ENCODE results near the gene FOXD1. TPM values are rescaled to one million over a fixed set of nuclear protein-coding genes. Genes with fewer than 3 reads are reported as not detected.

Gene FOXD1
- total RNA-seq, 1 experiment from 2014 or later, result 50.9 TPM

- intact Hi-C loops (cut with micrococcal nuclease), result no loop called here
- Mint-ChIP-seq H3K4me1 (ENCODE audit: insufficient read depth, unreplicated experiment) (peaks cover 8% of the 10 kb centered on the region), H3K36me3 (ENCODE audit: insufficient read depth, unreplicated experiment) (no peaks in the 10 kb centered on the region), H3K9me3 (ENCODE audit: unreplicated experiment) (no peaks in the 10 kb centered on the region), H3K27me3 (ENCODE audit: insufficient read depth, unreplicated experiment) (no peaks in the 10 kb centered on the region), H3K4me3 (ENCODE audit: unreplicated experiment) (no peak overlapping the region), H3K27ac (ENCODE audit: low read depth, unreplicated experiment) (no peak overlapping the region)
- no peak for TF ChIP-seq CTCF (IDR thresholded peaks at IDR 0.05; ENCODE audit: unreplicated experiment)
- no peak for DNase-seq (ENCODE audit: unreplicated experiment)
- ChIA-PET CTCF (interaction anchor here (1.7 kb wide), 1 partner anchor 222 kb away, joined by 8 read pairs; no protein-coding TSS in a partner anchor), POLR2A (no interaction called here)
- no TSS peak for BruUV-seq (replicated peaks)
These were observed 10.6 kb downstream of the FOXD1 start for GRCh38 chr5:73437777-73438644.

- Mint-ChIP-seq H3K27me3 (ENCODE audit: insufficient read depth, unreplicated experiment) (no peaks in the 10 kb centered on the region), H3K4me3 (ENCODE audit: unreplicated experiment) (no peak overlapping the region), H3K36me3 (ENCODE audit: insufficient read depth, unreplicated experiment) (no peaks in the 10 kb centered on the region), H3K4me1 (ENCODE audit: insufficient read depth, unreplicated experiment) (peaks cover 8% of the 10 kb centered on the region), H3K9me3 (ENCODE audit: unreplicated experiment) (no peaks in the 10 kb centered on the region), H3K27ac (ENCODE audit: low read depth, unreplicated experiment) (no peak overlapping the region)
- ChIA-PET CTCF (interaction anchor here (1.7 kb wide), 1 partner anchor 221 kb away, joined by 8 read pairs; no protein-coding TSS in a partner anchor), POLR2A (no interaction called here)
- intact Hi-C loops (cut with micrococcal nuclease), result no loop called here
- no TSS peak for BruUV-seq (replicated peaks)
- DNase-seq (ENCODE audit: unreplicated experiment), result no peak
- no peak for TF ChIP-seq CTCF (IDR thresholded peaks at IDR 0.05; ENCODE audit: unreplicated experiment)
These were observed 11.3 kb downstream of the FOXD1 start for GRCh38 chr5:73437101-73437776.

- TF ChIP-seq CTCF (IDR thresholded peaks at IDR 0.05; ENCODE audit: unreplicated experiment), result no peak
- no peak for DNase-seq (ENCODE audit: unreplicated experiment)
- H3K36me3 Mint-ChIP-seq (ENCODE audit: insufficient read depth, unreplicated experiment), result no peaks in the 10 kb centered on the region
- H3K27ac Mint-ChIP-seq (ENCODE audit: low read depth, unreplicated experiment), result no peak overlapping the region
- H3K27me3 Mint-ChIP-seq (ENCODE audit: insufficient read depth, unreplicated experiment), result no peaks in the 10 kb centered on the region
- H3K9me3 Mint-ChIP-seq (ENCODE audit: unreplicated experiment), result no peaks in the 10 kb centered on the region
- peaks cover 8% of the 10 kb centered on the region for H3K4me1 Mint-ChIP-seq (ENCODE audit: insufficient read depth, unreplicated experiment)
- no TSS peak for BruUV-seq (replicated peaks)
- POLR2A ChIA-PET, result no interaction called here
- no peak overlapping the region for H3K4me3 Mint-ChIP-seq (ENCODE audit: unreplicated experiment)
- intact Hi-C loops (cut with micrococcal nuclease), result no loop called here
- CTCF ChIA-PET, result no interaction called here
These were observed 12.0 kb downstream of the FOXD1 start for GRCh38 chr5:73436535-73437100.
